Loucy (cell line): ENCODE data around the gene PRRC2B.

ENCODE experiments used
- CTCF ChIP-seq: fragments of 200-600 bp; sonication (generic); conservative IDR thresholded peaks from 2 replicates; pipeline ENCODE4 v1.5.1; 2014; ENCODE audit warnings: mild to moderate bottlenecking, antibody characterized with exemption, low read length
- EZH2phosphoT487 ChIP-seq: fragments of 200-600 bp; IDR thresholded peaks from 2 replicates; pipeline ENCODE4 v1.6.1; 2018; ENCODE audit warnings: antibody characterized with exemption, mild to moderate bottlenecking, moderate library complexity, borderline replicate concordance

GRCh38 chr9:131400627-131401026 is 6.7 kb downstream of the PRRC2B start:
- no peak for TF ChIP-seq CTCF
- no peak for TF ChIP-seq EZH2phosphoT487
